GM19043 (cell line): ENCODE measurements around the gene TTLL8.
"Not testable (repeated sequence)": the region's sequence is repeated elsewhere in the genome, so short reads cannot be mapped to it uniquely, and the experiment has no call there.

Experiments used
- ATAC-seq: cut with Tn5 transposase; IDR thresholded peaks from one replicate; pipeline ENCODE4 v1.9.1; 2021; ENCODE audit warnings: low read depth; ENCODE audit not compliant: unreplicated experiment

The TTLL8 gene

GRCh38 chr22:49993649-49994360 lies 64.3 kb downstream of the TTLL8 start:
- no peak for ATAC-seq

- ATAC-seq: no peak
Measured at GRCh38 chr22:49992921-49993648, 65.0 kb downstream of the TTLL8 start.

GRCh38 chr22:49991907-49992533 lies 66.1 kb downstream of the TTLL8 start:
- no peak for ATAC-seq

GRCh38 chr22:49991167-49991566 lies 66.9 kb downstream of the TTLL8 start:
- no peak for ATAC-seq

- not testable (repeated sequence) for ATAC-seq
Measured at GRCh38 chr22:49989826-49990225, 68.3 kb downstream of the TTLL8 start.

GRCh38 chr22:49986325-49986724 lies 71.8 kb downstream of the TTLL8 start:
- ATAC-seq: no peak

GRCh38 chr22:49983148-49984042 lies 74.7 kb downstream of the TTLL8 start:
- ATAC-seq: no peak

- not testable (repeated sequence) for ATAC-seq
Measured at GRCh38 chr22:49981799-49982198, 76.3 kb downstream of the TTLL8 start.

- no peak for ATAC-seq
Measured at GRCh38 chr22:49979587-49980264, 78.4 kb downstream of the TTLL8 start.

GRCh38 chr22:49977578-49977977 lies 80.5 kb downstream of the TTLL8 start:
- ATAC-seq: no peak

GRCh38 chr22:49976439-49977175 lies 81.5 kb downstream of the TTLL8 start:
- no peak for ATAC-seq

GRCh38 chr22:49975543-49976389 lies 82.3 kb downstream of the TTLL8 start:
- no peak for ATAC-seq

GRCh38 chr22:49973018-49973961 lies 84.8 kb downstream of the TTLL8 start:
- ATAC-seq: no peak

- ATAC-seq: no peak
Measured at GRCh38 chr22:49972163-49973017, 85.7 kb downstream of the TTLL8 start.

- ATAC-seq: no peak
Measured at GRCh38 chr22:49971232-49972162, 86.6 kb downstream of the TTLL8 start.
